GM19452 (cell line): ENCODE data around the gene KLF16.

Experiments
- ATAC-seq: cut with Tn5 transposase; IDR thresholded peaks from one replicate; pipeline ENCODE4 v1.9.1; 2021; ENCODE audit not compliant: unreplicated experiment

Gene KLF16

GRCh38 chr19:1871140-1871597 lies 7.8 kb upstream of the KLF16 start:
- ATAC-seq, result no peak

- ATAC-seq, result no peak
Observed at GRCh38 chr19:1868971-1869370, 5.6 kb upstream of the KLF16 start.

- no peak for ATAC-seq
Observed at GRCh38 chr19:1867349-1867724, 4.0 kb upstream of the KLF16 start.

- no peak for ATAC-seq
Observed at GRCh38 chr19:1866693-1867348, 3.4 kb upstream of the KLF16 start.

- ATAC-seq, result no peak
Observed at GRCh38 chr19:1865172-1866010, 2.0 kb upstream of the KLF16 start.

- no peak for ATAC-seq
Observed at GRCh38 chr19:1864480-1865171, 1.2 kb upstream of the KLF16 start.

- ATAC-seq, result peak; percentile 52
Observed at GRCh38 chr19:1863638-1864479, 480 bp upstream of the KLF16 start.

GRCh38 chr19:1862424-1863327 lies 703 bp downstream of the KLF16 start:
- no peak for ATAC-seq

GRCh38 chr19:1862068-1862423 lies 1.3 kb downstream of the KLF16 start:
- ATAC-seq, result no peak

GRCh38 chr19:1861599-1862031 lies 1.8 kb downstream of the KLF16 start:
- no peak for ATAC-seq

- ATAC-seq, result no peak
Observed at GRCh38 chr19:1860821-1861598, 2.4 kb downstream of the KLF16 start.

GRCh38 chr19:1860042-1860775 lies 3.2 kb downstream of the KLF16 start:
- no peak for ATAC-seq

GRCh38 chr19:1859331-1859781 lies 4.0 kb downstream of the KLF16 start:
- ATAC-seq, result no peak

- no peak for ATAC-seq
Observed at GRCh38 chr19:1858412-1859081, 4.8 kb downstream of the KLF16 start.

GRCh38 chr19:1857648-1858326 lies 5.6 kb downstream of the KLF16 start:
- no peak for ATAC-seq

GRCh38 chr19:1856698-1857603 lies 6.4 kb downstream of the KLF16 start:
- ATAC-seq, result no peak
